H9 (cell line): Measurements from ENCODE around the gene AP4S1. TPM values are rescaled to one million over a fixed set of nuclear protein-coding genes. Genes with fewer than 3 reads are reported as not detected.
A peak's percentile ranks its signal among the peaks of the same experiment; 100 is the strongest.

Experiments
- DNase-seq: peaks from one replicate; pipeline ENCODE4 v3.0.0-alpha.2; 2017
- H2AFZ ChIP-seq: one replicate; pipeline ENCODE4 v1.6.1; 2013; ENCODE audit warnings: mild to moderate bottlenecking, low read length, control low read depth, moderate library complexity
- H2AK5ac ChIP-seq: 2 replicates; pipeline ENCODE4 v1.6.1; 2013; ENCODE audit warnings: low read length, control low read depth, mixed read lengths; ENCODE audit not compliant: insufficient read length
- H2BK120ac ChIP-seq: one replicate; pipeline ENCODE4 v1.6.1; 2013; ENCODE audit warnings: low read depth, mild to moderate bottlenecking, low read length, control low read depth, inconsistent platforms; ENCODE audit not compliant: poor library complexity, severe bottlenecking
- H2BK12ac ChIP-seq: 2 replicates; pipeline ENCODE4 v1.6.1; 2013; ENCODE audit warnings: low read length, control low read depth, mixed read lengths, low read depth; ENCODE audit not compliant: insufficient read length
- H2BK15ac ChIP-seq: 2 replicates; pipeline ENCODE4 v1.6.1; 2013; ENCODE audit warnings: low read depth, low read length, control low read depth
- H2BK20ac ChIP-seq: one replicate; pipeline ENCODE4 v1.6.1; 2013; ENCODE audit warnings: low read depth, mild to moderate bottlenecking, low read length, control low read depth, inconsistent platforms; ENCODE audit not compliant: poor library complexity, severe bottlenecking
- H2BK5ac ChIP-seq: 2 replicates; pipeline ENCODE4 v1.6.1; 2013; ENCODE audit warnings: low read length, control low read depth, mixed read lengths; ENCODE audit not compliant: insufficient read length
- H3K14ac ChIP-seq: 2 replicates; pipeline ENCODE4 v1.6.1; 2013; ENCODE audit warnings: low read length, control low read depth; ENCODE audit not compliant: insufficient read depth
- H3K18ac ChIP-seq: 2 replicates; pipeline ENCODE4 v1.6.1; 2013; ENCODE audit warnings: low read depth, mild to moderate bottlenecking, mixed read lengths, low read length, control low read depth; ENCODE audit not compliant: insufficient read length
- H3K23ac ChIP-seq: 2 replicates; pipeline ENCODE4 v1.6.1; 2013; ENCODE audit warnings: low read length, control low read depth, mixed read lengths, low read depth; ENCODE audit not compliant: insufficient read length
- H3K23me2 ChIP-seq: 2 replicates; pipeline ENCODE4 v1.6.1; 2013; ENCODE audit warnings: low read depth, mild to moderate bottlenecking, mixed read lengths, low read length, control low read depth; ENCODE audit not compliant: insufficient read length, poor library complexity, severe bottlenecking
- H3K27ac ChIP-seq: 2 replicates; pipeline ENCODE4 v1.5.1; 2013; ENCODE audit warnings: low read length, control low read depth, mixed read lengths, low read depth; ENCODE audit not compliant: insufficient read length
- H3K27me3 ChIP-seq: 2 replicates; pipeline ENCODE4 v1.6.1; 2013; ENCODE audit warnings: low read length, control low read depth, inconsistent platforms; ENCODE audit not compliant: insufficient read depth
- H3K4ac ChIP-seq: 2 replicates; pipeline ENCODE4 v1.6.1; 2013; ENCODE audit warnings: low read depth, mild to moderate bottlenecking, control low read depth, inconsistent platforms, low read length, moderate library complexity
- H3K4me1 ChIP-seq: 2 replicates; pipeline ENCODE4 v1.6.1; 2013; ENCODE audit warnings: low read length, control low read depth, inconsistent platforms; ENCODE audit not compliant: insufficient read depth
- H3K4me2 ChIP-seq: 2 replicates; pipeline ENCODE4 v1.6.1; 2013; ENCODE audit warnings: low read length, control low read depth, mixed read lengths; ENCODE audit not compliant: insufficient read length, insufficient read depth
- H3K56ac ChIP-seq: 2 replicates; pipeline ENCODE4 v1.6.1; 2013; ENCODE audit warnings: low read depth, mild to moderate bottlenecking, mixed read lengths, low read length, control low read depth; ENCODE audit not compliant: insufficient read length
- H3K79me1 ChIP-seq: 2 replicates; pipeline ENCODE4 v1.6.1; 2013; ENCODE audit warnings: low read depth, mild to moderate bottlenecking, moderate library complexity, low read length, control low read depth, inconsistent platforms; ENCODE audit not compliant: insufficient read depth, poor library complexity, severe bottlenecking
- H3K79me2 ChIP-seq: 2 replicates; pipeline ENCODE4 v1.6.1; 2013; ENCODE audit warnings: low read length, control low read depth, inconsistent platforms; ENCODE audit not compliant: insufficient read depth
- H3K9ac ChIP-seq: 2 replicates; pipeline ENCODE4 v1.6.1; 2013; ENCODE audit warnings: low read length, control low read depth, mixed read lengths; ENCODE audit not compliant: insufficient read length; ENCODE audit errors: extremely low read depth
- H3K9me3 ChIP-seq: one replicate; pipeline ENCODE4 v1.6.1; 2013; ENCODE audit warnings: low read depth, low read length, inconsistent platforms; ENCODE audit not compliant: control insufficient read depth
- H3T11ph ChIP-seq: one replicate; pipeline ENCODE4 v1.6.1; 2013; ENCODE audit warnings: mild to moderate bottlenecking, low read length, control low read depth, inconsistent platforms
- H4K20me1 ChIP-seq: one replicate; pipeline ENCODE4 v1.6.1; 2013; ENCODE audit not compliant: control insufficient read depth, insufficient read length, insufficient read depth
- H4K5ac ChIP-seq: 2 replicates; pipeline ENCODE4 v1.6.1; 2013; ENCODE audit warnings: low read depth, mild to moderate bottlenecking, mixed read lengths, low read length, control low read depth; ENCODE audit not compliant: insufficient read length
- H4K8ac ChIP-seq: replicated peaks from 2 replicates; pipeline ENCODE4 v1.6.1; 2013; ENCODE audit warnings: low read length, control low read depth, mixed read lengths, low read depth; ENCODE audit not compliant: insufficient read length
- H4K91ac ChIP-seq: 2 replicates; pipeline ENCODE4 v1.6.1; 2013; ENCODE audit warnings: low read depth, mild to moderate bottlenecking, moderate library complexity, mixed read lengths, low read length, control low read depth; ENCODE audit not compliant: insufficient read length
- H3K27ac Mint-ChIP-seq, 3 experiments: 2 replicates in 2 of 3; 3 replicates in 1 of 3; pipeline ENCODE4 v1.8.0; 2020 to 2021; ENCODE audit warnings: mixed read lengths in 3 of 3, mild to moderate bottlenecking in 1 of 3, moderate library complexity in 1 of 3
- H3K27me3 Mint-ChIP-seq: 2 replicates; pipeline ENCODE4 v1.8.0; 2021; ENCODE audit warnings: low read depth, mild to moderate bottlenecking, moderate library complexity, mixed read lengths
- H3K36me3 Mint-ChIP-seq, 3 experiments: 2 replicates in 2 of 3; 3 replicates in 1 of 3; pipeline ENCODE4 v1.8.0; 2020 to 2021; ENCODE audit warnings: low read depth in 3 of 3, mixed read lengths in 3 of 3; ENCODE audit not compliant: insufficient read depth in 1 of 3
- H3K4me1 Mint-ChIP-seq, 2 experiments: 2 replicates each; pipeline ENCODE4 v1.8.0; 2020; ENCODE audit warnings: mixed read lengths in 2 of 2
- H3K4me3 Mint-ChIP-seq, 2 experiments: 2 replicates in 1 of 2; 3 replicates in 1 of 2; pipeline ENCODE4 v1.8.0; 2020 to 2021; ENCODE audit warnings: mild to moderate bottlenecking in 2 of 2, mixed read lengths in 2 of 2, moderate library complexity in 1 of 2
- H3K9me3 Mint-ChIP-seq, 2 experiments: 2 replicates in 1 of 2; 3 replicates in 1 of 2; pipeline ENCODE4 v1.8.0; 2020; ENCODE audit warnings: mild to moderate bottlenecking in 2 of 2, mixed read lengths in 2 of 2, moderate library complexity in 1 of 2
- CTCF ChIP-seq: fragments of 200-600 bp; sonication (generic); conservative IDR thresholded peaks from 3 replicates; pipeline ENCODE4 v1.8.0; 2021; ENCODE audit warnings: antibody characterized with exemption, mild to moderate bottlenecking
- total RNA-seq: library from RNA; stranded (reverse); gene quantifications from 2 replicates; pipeline ENCODE4 v1.2.1, GENCODE V29; 2021

AP4S1 gene
- total RNA-seq, 1 experiment from 2014 or later, result 13.7 TPM

- no peak overlapping the region for H3K4me3 Mint-ChIP-seq
- H3K4ac ChIP-seq, result no peak overlapping the region
- H3K4me1 ChIP-seq, result no peaks in the 10 kb centered on the region
- H2AFZ ChIP-seq, result no peak overlapping the region
- H4K8ac ChIP-seq, result no peak overlapping the region
- H2BK15ac ChIP-seq, result no peak overlapping the region; the same call in 1 of the 2 replicates
- H2AK5ac ChIP-seq, result no peak overlapping the region
- no peaks in the 10 kb centered on the region for H3K79me1 ChIP-seq
- H3K27me3 Mint-ChIP-seq, result no peaks in the 10 kb centered on the region
- no peak overlapping the region for H2BK12ac ChIP-seq
- no peak overlapping the region for H3K4me2 ChIP-seq
- no peak overlapping the region for H4K5ac ChIP-seq
- H3K36me3 Mint-ChIP-seq, result peaks cover 18 to 59% (median 30%) of the 10 kb centered on the region in 3 experiments; a peak in 6 of 7 replicates
- TF ChIP-seq CTCF, result no peak
- no peak overlapping the region for H3K9ac ChIP-seq
- H2BK5ac ChIP-seq, result no peak overlapping the region
- H3K9me3 ChIP-seq, result no peaks in the 10 kb centered on the region
- no peak for DNase-seq
- H4K20me1 ChIP-seq, result no peaks in the 10 kb centered on the region
- H3K23ac ChIP-seq, result no peak overlapping the region
- no peak overlapping the region for H3K18ac ChIP-seq
- H3K56ac ChIP-seq, result no peak overlapping the region
- H3K23me2 ChIP-seq, result no peaks in the 10 kb centered on the region
- H3K9me3 Mint-ChIP-seq, result no peaks in the 10 kb centered on the region
- H3K14ac ChIP-seq, result no peak overlapping the region
- H3K27ac Mint-ChIP-seq, result peak overlapping the region in 1 of 3 experiments; percentile 59; a peak in 1 of 7 replicates
- H3K4me1 Mint-ChIP-seq, result peaks cover 28 to 34% of the 10 kb centered on the region in 2 experiments
- H3K27ac ChIP-seq, result no peak overlapping the region
- H3K27me3 ChIP-seq, result no peaks in the 10 kb centered on the region
- H2BK20ac ChIP-seq, result no peak overlapping the region
- H3K79me2 ChIP-seq, result no peaks in the 10 kb centered on the region
- no peak overlapping the region for H2BK120ac ChIP-seq
- H4K91ac ChIP-seq, result no peak overlapping the region
- no peak overlapping the region for H3T11ph ChIP-seq
Measured at GRCh38 chr14:31127690-31128089, 102.2 kb downstream of the AP4S1 start.
